Head of caudate nucleus (tissue), 42 donors: ENCODE measurements around the gene ZC3H14.

Experiments used
- DNase-seq, 42 donors: peaks; one replicate each; pipeline versions ENCODE4 v3.0.0 to v3.0.0-alpha.2; 2020 to 2021; ENCODE audit warnings: mixed read lengths in 7 of 42
- intact Hi-C: fragments of 100-400 bp; cut with DNase I; formaldehyde crosslinking; loops from one replicate; pipeline ENCODE4 v1.15.0; 2022

Gene ZC3H14

GRCh38 chr14:88639221-88639620 is 76.4 kb downstream of the ZC3H14 start:
- no peak for DNase-seq
- intact Hi-C loops: no loop called here

DNA sequence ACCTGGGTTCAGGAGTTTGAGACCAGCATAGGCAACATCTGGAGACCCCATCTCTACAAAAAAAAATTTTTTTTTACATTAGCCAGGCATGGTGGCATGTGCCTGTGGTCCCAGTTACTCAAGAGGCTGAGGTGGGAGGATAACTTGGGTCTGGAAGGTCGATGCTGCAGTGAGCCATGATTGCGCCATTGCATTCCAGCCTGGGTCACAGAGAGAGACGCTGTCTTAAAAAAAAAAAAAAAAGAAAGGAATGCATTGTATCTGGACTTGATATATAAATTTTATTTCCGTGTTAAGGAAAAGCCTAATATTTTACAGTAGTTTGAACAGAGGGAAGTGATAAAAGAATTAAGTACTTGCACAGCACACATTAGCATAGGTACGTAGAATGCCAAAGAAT is 97.2 kb downstream of the ZC3H14 start:
- intact Hi-C loops: no loop called here
- DNase-seq: no peak

- intact Hi-C loops: no loop called here
- peak; percentile 8 to 84 (median 62) for DNase-seq
Observed at GRCh38 chr14:88667555-88668273, 104.9 kb downstream of the ZC3H14 start.

DNA sequence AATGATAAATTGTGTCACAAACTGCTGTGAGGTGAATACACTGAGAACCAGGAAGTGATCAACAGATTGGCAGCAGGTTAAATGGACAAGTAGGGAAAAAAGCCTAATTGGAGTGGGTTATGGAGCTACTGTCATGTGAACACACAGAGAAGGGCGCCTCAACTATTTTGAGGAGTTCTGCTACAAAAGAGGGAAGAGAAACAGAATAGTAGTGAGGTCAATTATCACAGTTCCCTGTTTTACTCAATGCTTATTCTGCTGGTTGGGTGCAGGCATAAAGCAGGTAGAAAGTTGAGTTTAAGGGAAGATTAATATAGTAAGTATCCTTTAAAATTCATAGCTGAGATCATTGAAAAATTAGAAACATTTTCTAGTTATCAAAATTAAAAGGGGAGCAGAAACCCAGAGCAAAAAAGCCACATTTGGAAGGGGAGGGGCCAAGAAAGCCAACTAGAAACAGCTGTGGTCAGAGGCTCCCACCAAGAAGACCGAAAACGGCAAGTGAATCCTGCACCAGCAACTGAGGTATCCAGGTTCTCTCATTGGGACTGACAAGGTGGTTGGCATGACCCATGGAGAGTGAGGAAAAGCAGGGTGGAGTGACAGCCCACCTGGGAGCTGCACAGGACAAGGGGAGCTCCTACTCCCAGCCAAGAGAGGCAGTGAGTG is 105.7 kb downstream of the ZC3H14 start:
- intact Hi-C loops: no loop called here
- no peak for DNase-seq

DNA sequence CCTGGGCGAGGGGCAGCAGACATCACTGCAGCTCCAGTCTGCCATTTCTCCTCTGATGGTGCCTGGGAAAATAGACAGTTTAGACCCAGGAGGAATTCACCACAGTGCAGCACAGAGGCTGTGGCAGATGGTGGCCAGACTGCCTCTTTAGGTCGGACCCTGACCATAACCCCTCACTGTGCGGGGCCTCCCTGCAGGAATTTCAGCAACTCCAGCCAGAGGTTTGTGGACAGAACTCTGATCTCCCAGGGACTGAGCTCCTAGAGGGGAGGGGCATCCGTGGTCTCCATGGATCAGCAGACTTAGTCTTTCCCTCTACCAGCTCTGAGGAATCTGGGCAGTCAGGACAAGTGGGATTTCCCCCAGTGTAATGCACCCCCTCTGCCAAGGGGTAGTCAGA is 106.5 kb downstream of the ZC3H14 start:
- intact Hi-C loops: no loop called here
- DNase-seq: no peak
